IMR-90 (cell line): Measurements from ENCODE around the gene CCM2. TPM values are rescaled to one million over a fixed set of nuclear protein-coding genes. Genes with fewer than 3 reads are reported as not detected.

Source experiments
- ATAC-seq: fragments of 200-7000 bp; cut with Tn5 transposase; 2 replicates; pipeline ENCODE4 v1.9.1; 2020; ENCODE audit warnings: low read depth, mild to moderate bottlenecking, moderate library complexity
- BruUV-seq: library from RNA; stranded (reverse); fragments of 400-500 nt; replicated peaks from 2 replicates; lab custom pipeline; 2021; lab: Mats Ljungman, UMichigan
- CTCF ChIA-PET: fragments of 300-600 bp; formaldehyde crosslinking; extraction: SDS; loops from one replicate; lab custom pipeline; 2021; ENCODE audit warnings: antibody characterized with exemption; lab: Yijun Ruan, JAX
- POLR2A ChIA-PET: fragments of 300-600 bp; sonication (Branson Sonifier 250); formaldehyde crosslinking; loops from one replicate; lab custom pipeline; 2022; ENCODE audit warnings: antibody characterized with exemption; ENCODE audit not compliant: unreplicated experiment; lab: Charles Lee
- DNase-seq: peaks from one replicate; pipeline ENCODE4 v3.0.0; 2013
- H2AFZ ChIP-seq: replicated peaks from 2 replicates; pipeline ENCODE3; 2013; ENCODE audit warnings: low read length, mild to moderate bottlenecking; ENCODE audit not compliant: poor library complexity
- H2AK5ac ChIP-seq: 2 replicates; pipeline ENCODE4 v1.6.1; 2013; ENCODE audit warnings: low read depth, low read length, inconsistent platforms
- H2AK9ac ChIP-seq: replicated peaks from 2 replicates; pipeline ENCODE3; 2013; ENCODE audit warnings: mild to moderate bottlenecking, low read depth, low read length, moderate library complexity; ENCODE audit not compliant: poor library complexity
- H2BK120ac ChIP-seq: 2 replicates; pipeline ENCODE4 v1.6.1; 2013; ENCODE audit warnings: low read depth, low read length, inconsistent platforms
- H2BK15ac ChIP-seq: 3 replicates; pipeline ENCODE4 v1.6.1; 2013; ENCODE audit warnings: low read depth, low read length, inconsistent platforms
- H2BK20ac ChIP-seq: 2 replicates; pipeline ENCODE4 v1.6.1; 2013; ENCODE audit warnings: low read depth, mild to moderate bottlenecking, inconsistent platforms, low read length, moderate library complexity
- H2BK5ac ChIP-seq: 2 replicates; pipeline ENCODE4 v1.6.1; 2013; ENCODE audit warnings: mild to moderate bottlenecking, low read depth, low read length, inconsistent platforms; ENCODE audit not compliant: poor library complexity, severe bottlenecking
- H3K14ac ChIP-seq: replicated peaks from 2 replicates; pipeline ENCODE4 v1.6.1; 2013; ENCODE audit warnings: low read depth, low read length, inconsistent platforms
- H3K18ac ChIP-seq: 2 replicates; pipeline ENCODE4 v1.6.1; 2013; ENCODE audit warnings: low read depth, low read length, control low read depth
- H3K23ac ChIP-seq: 2 replicates; pipeline ENCODE4 v1.6.1; 2013; ENCODE audit warnings: low read depth, low read length, inconsistent platforms
- H3K27ac ChIP-seq: 2 replicates; pipeline ENCODE4 v1.5.1; 2013; ENCODE audit warnings: mild to moderate bottlenecking, control low read depth, low read length; ENCODE audit not compliant: insufficient read depth
- H3K27me3 ChIP-seq: 2 replicates; pipeline ENCODE4 v1.6.1; 2013; ENCODE audit warnings: low read length; ENCODE audit not compliant: control insufficient read depth, insufficient read depth
- H3K36me3 ChIP-seq: 2 replicates; pipeline ENCODE4 v1.6.1; 2013; ENCODE audit warnings: low read length, mixed read lengths; ENCODE audit not compliant: control insufficient read depth, insufficient read depth
- H3K4ac ChIP-seq: 2 replicates; pipeline ENCODE4 v1.6.1; 2013; ENCODE audit warnings: low read depth, low read length, inconsistent platforms
- H3K4me1 ChIP-seq: 2 replicates; pipeline ENCODE4 v1.6.1; 2013; ENCODE audit warnings: low read length, mixed read lengths; ENCODE audit not compliant: control insufficient read depth, insufficient read depth
- H3K4me2 ChIP-seq: 2 replicates; pipeline ENCODE4 v1.6.1; 2013; ENCODE audit warnings: low read depth, mild to moderate bottlenecking, control low read depth, low read length, moderate library complexity
- H3K4me3 ChIP-seq: 2 replicates; pipeline ENCODE4 v1.5.1; 2013; ENCODE audit warnings: low read depth, mild to moderate bottlenecking, control low read depth, low read length, moderate library complexity; ENCODE audit not compliant: insufficient read depth
- H3K56ac ChIP-seq: 2 replicates; pipeline ENCODE4 v1.6.1; 2013; ENCODE audit warnings: low read length, inconsistent platforms; ENCODE audit not compliant: insufficient read depth; ENCODE audit errors: extremely low read depth
- H3K79me1 ChIP-seq, 2 experiments: 2 replicates each; pipeline ENCODE4 v1.6.1; 2013; ENCODE audit warnings: low read length in 2 of 2, inconsistent platforms in 1 of 2, low read depth in 1 of 2
- H3K9ac ChIP-seq: 2 replicates; pipeline ENCODE4 v1.6.1; 2013; ENCODE audit warnings: low read depth, low read length, control low read depth
- H3K9me1 ChIP-seq: 2 replicates; pipeline ENCODE4 v1.6.1; 2013; ENCODE audit warnings: low read length, inconsistent platforms; ENCODE audit not compliant: insufficient read depth
- H3K9me3 ChIP-seq: 2 replicates; pipeline ENCODE4 v1.6.1; 2013; ENCODE audit warnings: low read length; ENCODE audit not compliant: control insufficient read depth, insufficient read depth
- H4K20me1 ChIP-seq: 2 replicates; pipeline ENCODE4 v1.6.1; 2013; ENCODE audit warnings: low read length, inconsistent platforms; ENCODE audit not compliant: insufficient read depth
- H4K5ac ChIP-seq: 2 replicates; pipeline ENCODE4 v1.6.1; 2013; ENCODE audit warnings: mild to moderate bottlenecking, low read depth, low read length, control low read depth
- H4K8ac ChIP-seq, 2 experiments: 2 replicates each; pipeline ENCODE4 v1.6.1; 2013; ENCODE audit warnings: low read depth in 2 of 2, low read length in 2 of 2, control low read depth in 1 of 2, inconsistent platforms in 1 of 2
- H4K91ac ChIP-seq: 2 replicates; pipeline ENCODE4 v1.6.1; 2013; ENCODE audit warnings: low read depth, low read length, inconsistent platforms; ENCODE audit not compliant: insufficient read depth
- BHLHE40 ChIP-seq: fragments of 150-350 bp; IDR thresholded peaks from 2 replicates; pipeline ENCODE4 v1.6.1; 2016; ENCODE audit warnings: mild to moderate bottlenecking, low read depth, low read length
- CHD1 ChIP-seq: IDR thresholded peaks from 2 replicates; pipeline ENCODE4 v1.6.1; 2012; ENCODE audit warnings: low read depth, low read length, improper control_type of control experiment
- ELK1 ChIP-seq: fragments of 150-350 bp; IDR thresholded peaks from 2 replicates; pipeline ENCODE4 v1.6.1; 2016; ENCODE audit warnings: low read depth, mild to moderate bottlenecking, low read length, moderate library complexity, borderline replicate concordance
- MXI1 ChIP-seq: IDR thresholded peaks from 2 replicates; pipeline ENCODE4 v1.6.1; 2012; ENCODE audit warnings: low read depth, mild to moderate bottlenecking, low read length, moderate library complexity, borderline replicate concordance
- NFE2L2 ChIP-seq: fragments of 150-350 bp; IDR thresholded peaks from 2 replicates; pipeline ENCODE4 v1.6.1; 2016; ENCODE audit warnings: low read depth, mild to moderate bottlenecking, low read length
- POLR2A ChIP-seq: IDR thresholded peaks from 2 replicates; pipeline ENCODE4 v1.6.1; 2012; ENCODE audit warnings: mild to moderate bottlenecking, low read depth, low read length
- RAD21 ChIP-seq: IDR thresholded peaks from 2 replicates; pipeline ENCODE4 v1.6.1; 2012; ENCODE audit warnings: low read length, improper control_type of control experiment
- SMC3 ChIP-seq: fragments of 150-350 bp; IDR thresholded peaks from 2 replicates; pipeline ENCODE4 v1.6.1; 2016; ENCODE audit warnings: low read depth, mild to moderate bottlenecking, antibody characterized with exemption, low read length, moderate library complexity
- WGBS, 2 experiments: methylation state at CpG; one replicate each; pipeline versions ENCODE4 v1.1.5 to v1.1.7; 2013; ENCODE audit warnings: missing lambda C conversion rate in 2 of 2; ENCODE audit not compliant: insufficient read length in 1 of 2; ENCODE audit errors: extremely low coverage in 2 of 2; 5-methylcytosine and 5-hydroxymethylcytosine counted together
- dilution Hi-C: fragments of 300-500 bp; cut with HindIII; formaldehyde crosslinking; loops from one replicate; pipeline ENCODE4 v1.14.3; 2018; ENCODE audit warnings: low sequenced_read_pairs; ENCODE audit not compliant: unreplicated experiment
- in situ Hi-C: fragments of 300-500 bp; cut with MboI; formaldehyde crosslinking; loops from 3 replicates; pipeline ENCODE4 v1.14.3; 2019; ENCODE audit warnings: low sequenced_read_pairs, inconsistent platforms, mixed read lengths
- intact Hi-C: fragments of 100-400 bp; cut with micrococcal nuclease; formaldehyde crosslinking; loops from 2 replicates; pipeline ENCODE4 v1.10.0; 2022
- polyA plus RNA-seq, 3 experiments: library from polyadenylated mRNA; depleted of rRNA; stranded (reverse); fragments of >200 nt; gene quantifications; 2 replicates each; pipeline ENCODE4 v1.2.3, GENCODE V29; 2012; ENCODE audit warnings: low replicate concordance in 1 of 3
- total RNA-seq: library from RNA; depleted of rRNA; stranded (reverse); fragments of >200 nt; gene quantifications from 2 replicates; pipeline ENCODE4 v1.2.3, GENCODE V29; 2012

The CCM2 gene
- total and polyA plus RNA-seq, 2 of the 4 experiments (the other 2 are of a cell fraction): 65.2 to 78.5 TPM

- H3K27me3 ChIP-seq: no peaks in the 10 kb centered on the region
- H4K8ac ChIP-seq: no peak overlapping the region
- H2BK5ac ChIP-seq: no peak overlapping the region
- H3K18ac ChIP-seq: no peak overlapping the region
- H4K91ac ChIP-seq: no peak overlapping the region
- no peak overlapping the region for H3K4me3 ChIP-seq
- 100% methylated on average over 5 of the region's 8 CpGs; no CpG with 5 or more reads in 1 of the 2 experiments for WGBS, 2 experiments
- no peaks in the 10 kb centered on the region for H3K9me1 ChIP-seq
- no peak overlapping the region for H2AFZ ChIP-seq
- in situ Hi-C loops: no loop called here
- DNase-seq (no peak), ATAC-seq (no peak)
- no peak overlapping the region for H2BK120ac ChIP-seq
- intact Hi-C loops: no loop called here
- H3K56ac ChIP-seq: no peak overlapping the region
- H2BK20ac ChIP-seq: no peak overlapping the region
- no peak overlapping the region for H3K14ac ChIP-seq
- H3K9ac ChIP-seq: no peak overlapping the region
- POLR2A ChIA-PET: no interaction called here
- H3K27ac ChIP-seq: no peak overlapping the region
- BruUV-seq: no TSS peak
- H3K23ac ChIP-seq: no peak overlapping the region
- dilution Hi-C loops: no loop called here
- no peak overlapping the region for H2BK15ac ChIP-seq
- TF ChIP-seq SMC3 (no peak), CHD1 (no peak), BHLHE40 (no peak), NFE2L2 (no peak), POLR2A (no peak), MXI1 (no peak), RAD21 (no peak), ELK1 (no peak)
- no peak overlapping the region for H2AK5ac ChIP-seq
- H3K36me3 ChIP-seq: peaks cover 78% of the 10 kb centered on the region
- no peak overlapping the region for H4K5ac ChIP-seq
- no peak overlapping the region for H2AK9ac ChIP-seq
- H4K20me1 ChIP-seq: peaks cover 31% of the 10 kb centered on the region
- CTCF ChIA-PET: no interaction called here
- H3K9me3 ChIP-seq: no peaks in the 10 kb centered on the region
- H3K4me2 ChIP-seq: no peak overlapping the region
- H3K4me1 ChIP-seq: peaks cover 3% of the 10 kb centered on the region; the same call in 1 of the 2 replicates
- no peak overlapping the region for H3K4ac ChIP-seq
- H3K79me1 ChIP-seq: peaks cover 42 to 57% of the 10 kb centered on the region in 2 experiments
Measured at GRCh38 chr7:45105588-45106188, 105.7 kb downstream of the CCM2 start.
